Muscle of leg (tissue), 11 donors: ENCODE measurements around the gene UBE2O. TPM values are rescaled to one million over a fixed set of nuclear protein-coding genes. Genes with fewer than 3 reads are reported as not detected.
"Not testable (repeated sequence)": the region's sequence is repeated elsewhere in the genome, so short reads cannot be mapped to it uniquely, and the experiment has no call there.

ENCODE experiments used
- DNase-seq: peaks from one replicate; pipeline ENCODE4 v3.0.0; 2013
- H3K27ac ChIP-seq: one replicate; pipeline ENCODE4 v1.5.1; 2013; ENCODE audit warnings: mild to moderate bottlenecking, low read length, control low read depth
- H3K27me3 ChIP-seq: one replicate; pipeline ENCODE4 v1.6.1; 2013; ENCODE audit warnings: low read length; ENCODE audit not compliant: control insufficient read depth, insufficient read depth
- H3K36me3 ChIP-seq: one replicate; pipeline ENCODE4 v1.6.1; 2013; ENCODE audit warnings: low read length; ENCODE audit not compliant: control insufficient read depth, insufficient read depth
- H3K4me1 ChIP-seq: one replicate; pipeline ENCODE4 v1.6.1; 2013; ENCODE audit warnings: low read length; ENCODE audit not compliant: control insufficient read depth, insufficient read depth
- H3K4me3 ChIP-seq: one replicate; pipeline ENCODE4 v1.5.1; 2013; ENCODE audit warnings: low read length, control low read depth
- H3K9me3 ChIP-seq: replicated peaks from 2 replicates; pipeline ENCODE4 v1.6.1; 2013; ENCODE audit warnings: low read depth, low read length; ENCODE audit not compliant: control insufficient read depth
- WGBS: methylation state at CpG from one replicate; pipeline ENCODE4 v1.1.5; 2013; ENCODE audit warnings: missing lambda C conversion rate; ENCODE audit not compliant: insufficient coverage; 5-methylcytosine and 5-hydroxymethylcytosine counted together
- polyA plus RNA-seq, 8 donors: library from polyadenylated mRNA; unstranded; fragments of 120-200 nt; gene quantifications; one replicate each; pipeline versions ENCODE4 v1.2.1 to v1.2.3, GENCODE V29; 2013; ENCODE audit warnings: inconsistent platforms in 1 of 8, low replicate concordance in 1 of 8; ENCODE audit not compliant: insufficient read length in 8 of 8, insufficient read depth in 1 of 8
- total RNA-seq: library from RNA; stranded (reverse); fragments of 120-200 nt; gene quantifications from one replicate; pipeline ENCODE4 v1.2.4, GENCODE V29; 2013

The UBE2O gene
- total and polyA plus RNA-seq, 9 donors: 11.1 to 20.4 (median 16.9) TPM

GRCh38 chr17:76346936-76347335 is 106.0 kb downstream of the UBE2O start:
- H3K36me3 ChIP-seq: peaks cover 46% of the 10 kb centered on the region
- H3K4me3 ChIP-seq, H3K4me1 ChIP-seq, DNase-seq, H3K27me3 ChIP-seq, H3K9me3 ChIP-seq, H3K27ac ChIP-seq: not testable (repeated sequence)
- 91% methylated on average over 11 of the region's 11 CpGs for WGBS

- no peak for DNase-seq
- H3K4me3 ChIP-seq: no peak overlapping the region
- peaks cover 49% of the 10 kb centered on the region for H3K36me3 ChIP-seq
- H3K4me1 ChIP-seq: no peaks in the 10 kb centered on the region
- no peaks in the 10 kb centered on the region for H3K27me3 ChIP-seq
- WGBS: 97% methylated on average over 11 of the region's 14 CpGs
- H3K27ac ChIP-seq: no peak overlapping the region
- no peaks in the 10 kb centered on the region for H3K9me3 ChIP-seq
Measured at GRCh38 chr17:76345377-76345974, 107.5 kb downstream of the UBE2O start.

- Histone ChIP-seq H3K27me3 (no peaks in the 10 kb centered on the region), H3K9me3 (no peaks in the 10 kb centered on the region), H3K27ac (no peak overlapping the region), H3K36me3 (peaks cover 49% of the 10 kb centered on the region), H3K4me1 (no peaks in the 10 kb centered on the region), H3K4me3 (no peak overlapping the region)
- DNase-seq: no peak
- 95% methylated on average over 7 of the region's 7 CpGs for WGBS
Measured at GRCh38 chr17:76343106-76343505, 109.8 kb downstream of the UBE2O start.

GRCh38 chr17:76341301-76341700 is 111.7 kb downstream of the UBE2O start:
- H3K36me3 ChIP-seq: peaks cover 37% of the 10 kb centered on the region
- no CpG with 5 or more reads among the region's 6 CpGs for WGBS

More at GRCh38 chr17:76341301-76341700, 111.7 kb downstream of the UBE2O start:
- Histone ChIP-seq H3K4me3 (no peak overlapping the region), H3K27me3 (no peaks in the 10 kb centered on the region), H3K4me1 (no peaks in the 10 kb centered on the region), H3K9me3 (no peaks in the 10 kb centered on the region), H3K27ac (no peak overlapping the region)
- DNase-seq: no peak

Other genes with a start within 250 kb of the UBE2O start
- 5.5 TPM for gene RNF157, start 212.7 kb downstream of the UBE2O start, total RNA-seq
- gene RNF157, start 212.7 kb downstream of the UBE2O start, polyA plus RNA-seq: 10 to 100 TPM in 5 of 8 donors, 1 to 10 TPM in 3; 6.4 to 11.1 (median 10.1) TPM
- gene UBALD2, start 187.8 kb downstream of the UBE2O start, total RNA-seq: 10.8 TPM
- 10 to 100 TPM; 13.2 to 27.3 (median 18.4) TPM for gene UBALD2, start 187.8 kb downstream of the UBE2O start, polyA plus RNA-seq
- gene QRICH2, start 144.9 kb downstream of the UBE2O start, total RNA-seq: 2.1 TPM
- gene QRICH2, start 144.9 kb downstream of the UBE2O start, polyA plus RNA-seq: 1 to 10 TPM; 3.0 to 4.7 (median 3.9) TPM
- gene PRPSAP1, start 99.2 kb downstream of the UBE2O start, total RNA-seq: 20.7 TPM
- 10 to 100 TPM; 28.2 to 40.4 (median 34.0) TPM for gene PRPSAP1, start 99.2 kb downstream of the UBE2O start, polyA plus RNA-seq
- 1.7 TPM for gene SPHK1, start 68.5 kb downstream of the UBE2O start, total RNA-seq
- gene SPHK1, start 68.5 kb downstream of the UBE2O start, polyA plus RNA-seq: 1 to 10 TPM; 1.6 to 2.8 (median 2.4) TPM
- gene AANAT, start 14.5 kb upstream of the UBE2O start, total RNA-seq: 0.22 TPM
- gene AANAT, start 14.5 kb upstream of the UBE2O start, polyA plus RNA-seq: under 1 TPM in 5 of 8 donors, not detected in 3; 0.18 to 0.87 (median 0.34) TPM
- gene RHBDF2, start 48.3 kb upstream of the UBE2O start, total RNA-seq: 4.2 TPM
- gene RHBDF2, start 48.3 kb upstream of the UBE2O start, polyA plus RNA-seq: 1 to 10 TPM; 3.5 to 7.0 (median 5.4) TPM
- 12.8 TPM for gene CYGB, start 84.6 kb upstream of the UBE2O start, total RNA-seq
- gene CYGB, start 84.6 kb upstream of the UBE2O start, polyA plus RNA-seq: 10 to 100 TPM; 15.9 to 27.2 (median 20.8) TPM
- 3.9 TPM for gene PRCD, start 86.9 kb upstream of the UBE2O start, total RNA-seq
- gene PRCD, start 86.9 kb upstream of the UBE2O start, polyA plus RNA-seq: 1 to 10 TPM; 2.2 to 6.5 (median 3.8) TPM
- gene ST6GALNAC2, start 132.7 kb upstream of the UBE2O start, total RNA-seq: 1.5 TPM
- 1 to 10 TPM; 1.2 to 8.0 (median 1.9) TPM for gene ST6GALNAC2, start 132.7 kb upstream of the UBE2O start, polyA plus RNA-seq
- 0.13 TPM for gene ST6GALNAC1, start 190.6 kb upstream of the UBE2O start, total RNA-seq
- 1 to 10 TPM in 2 of 8 donors, under 1 TPM in 6; 0.24 to 8.5 (median 0.54) TPM for gene ST6GALNAC1, start 190.6 kb upstream of the UBE2O start, polyA plus RNA-seq